H9 (cell line): ENCODE data around the gene COPG1. TPM values are rescaled to one million over a fixed set of nuclear protein-coding genes. Genes with fewer than 3 reads are reported as not detected.

Experiments used
- DNase-seq: peaks from one replicate; pipeline ENCODE4 v3.0.0-alpha.2; 2017
- H2AFZ ChIP-seq: one replicate; pipeline ENCODE4 v1.6.1; 2013; ENCODE audit warnings: mild to moderate bottlenecking, low read length, control low read depth, moderate library complexity
- H2AK5ac ChIP-seq: 2 replicates; pipeline ENCODE4 v1.6.1; 2013; ENCODE audit warnings: low read length, control low read depth, mixed read lengths; ENCODE audit not compliant: insufficient read length
- H2BK120ac ChIP-seq: one replicate; pipeline ENCODE4 v1.6.1; 2013; ENCODE audit warnings: low read depth, mild to moderate bottlenecking, low read length, control low read depth, inconsistent platforms; ENCODE audit not compliant: poor library complexity, severe bottlenecking
- H2BK12ac ChIP-seq: 2 replicates; pipeline ENCODE4 v1.6.1; 2013; ENCODE audit warnings: low read length, control low read depth, mixed read lengths, low read depth; ENCODE audit not compliant: insufficient read length
- H2BK15ac ChIP-seq: 2 replicates; pipeline ENCODE4 v1.6.1; 2013; ENCODE audit warnings: low read depth, low read length, control low read depth
- H2BK20ac ChIP-seq: one replicate; pipeline ENCODE4 v1.6.1; 2013; ENCODE audit warnings: low read depth, mild to moderate bottlenecking, low read length, control low read depth, inconsistent platforms; ENCODE audit not compliant: poor library complexity, severe bottlenecking
- H2BK5ac ChIP-seq: 2 replicates; pipeline ENCODE4 v1.6.1; 2013; ENCODE audit warnings: low read length, control low read depth, mixed read lengths; ENCODE audit not compliant: insufficient read length
- H3K14ac ChIP-seq: 2 replicates; pipeline ENCODE4 v1.6.1; 2013; ENCODE audit warnings: low read length, control low read depth; ENCODE audit not compliant: insufficient read depth
- H3K18ac ChIP-seq: 2 replicates; pipeline ENCODE4 v1.6.1; 2013; ENCODE audit warnings: low read depth, mild to moderate bottlenecking, mixed read lengths, low read length, control low read depth; ENCODE audit not compliant: insufficient read length
- H3K23ac ChIP-seq: 2 replicates; pipeline ENCODE4 v1.6.1; 2013; ENCODE audit warnings: low read length, control low read depth, mixed read lengths, low read depth; ENCODE audit not compliant: insufficient read length
- H3K23me2 ChIP-seq: 2 replicates; pipeline ENCODE4 v1.6.1; 2013; ENCODE audit warnings: low read depth, mild to moderate bottlenecking, mixed read lengths, low read length, control low read depth; ENCODE audit not compliant: insufficient read length, poor library complexity, severe bottlenecking
- H3K27ac ChIP-seq: 2 replicates; pipeline ENCODE4 v1.5.1; 2013; ENCODE audit warnings: low read length, control low read depth, mixed read lengths, low read depth; ENCODE audit not compliant: insufficient read length
- H3K27me3 ChIP-seq: 2 replicates; pipeline ENCODE4 v1.6.1; 2013; ENCODE audit warnings: low read length, control low read depth, inconsistent platforms; ENCODE audit not compliant: insufficient read depth
- H3K4ac ChIP-seq: 2 replicates; pipeline ENCODE4 v1.6.1; 2013; ENCODE audit warnings: low read depth, mild to moderate bottlenecking, control low read depth, inconsistent platforms, low read length, moderate library complexity
- H3K4me1 ChIP-seq: 2 replicates; pipeline ENCODE4 v1.6.1; 2013; ENCODE audit warnings: low read length, control low read depth, inconsistent platforms; ENCODE audit not compliant: insufficient read depth
- H3K4me2 ChIP-seq: 2 replicates; pipeline ENCODE4 v1.6.1; 2013; ENCODE audit warnings: low read length, control low read depth, mixed read lengths; ENCODE audit not compliant: insufficient read length, insufficient read depth
- H3K56ac ChIP-seq: 2 replicates; pipeline ENCODE4 v1.6.1; 2013; ENCODE audit warnings: low read depth, mild to moderate bottlenecking, mixed read lengths, low read length, control low read depth; ENCODE audit not compliant: insufficient read length
- H3K79me1 ChIP-seq: 2 replicates; pipeline ENCODE4 v1.6.1; 2013; ENCODE audit warnings: low read depth, mild to moderate bottlenecking, moderate library complexity, low read length, control low read depth, inconsistent platforms; ENCODE audit not compliant: insufficient read depth, poor library complexity, severe bottlenecking
- H3K79me2 ChIP-seq: 2 replicates; pipeline ENCODE4 v1.6.1; 2013; ENCODE audit warnings: low read length, control low read depth, inconsistent platforms; ENCODE audit not compliant: insufficient read depth
- H3K9ac ChIP-seq: 2 replicates; pipeline ENCODE4 v1.6.1; 2013; ENCODE audit warnings: low read length, control low read depth, mixed read lengths; ENCODE audit not compliant: insufficient read length; ENCODE audit errors: extremely low read depth
- H3K9me3 ChIP-seq: one replicate; pipeline ENCODE4 v1.6.1; 2013; ENCODE audit warnings: low read depth, low read length, inconsistent platforms; ENCODE audit not compliant: control insufficient read depth
- H3T11ph ChIP-seq: one replicate; pipeline ENCODE4 v1.6.1; 2013; ENCODE audit warnings: mild to moderate bottlenecking, low read length, control low read depth, inconsistent platforms
- H4K20me1 ChIP-seq: one replicate; pipeline ENCODE4 v1.6.1; 2013; ENCODE audit not compliant: control insufficient read depth, insufficient read length, insufficient read depth
- H4K5ac ChIP-seq: 2 replicates; pipeline ENCODE4 v1.6.1; 2013; ENCODE audit warnings: low read depth, mild to moderate bottlenecking, mixed read lengths, low read length, control low read depth; ENCODE audit not compliant: insufficient read length
- H4K8ac ChIP-seq: replicated peaks from 2 replicates; pipeline ENCODE4 v1.6.1; 2013; ENCODE audit warnings: low read length, control low read depth, mixed read lengths, low read depth; ENCODE audit not compliant: insufficient read length
- H4K91ac ChIP-seq: 2 replicates; pipeline ENCODE4 v1.6.1; 2013; ENCODE audit warnings: low read depth, mild to moderate bottlenecking, moderate library complexity, mixed read lengths, low read length, control low read depth; ENCODE audit not compliant: insufficient read length
- H3K27ac Mint-ChIP-seq, 3 experiments: 2 replicates in 2 of 3; 3 replicates in 1 of 3; pipeline ENCODE4 v1.8.0; 2020 to 2021; ENCODE audit warnings: mixed read lengths in 3 of 3, mild to moderate bottlenecking in 1 of 3, moderate library complexity in 1 of 3
- H3K27me3 Mint-ChIP-seq: 2 replicates; pipeline ENCODE4 v1.8.0; 2021; ENCODE audit warnings: low read depth, mild to moderate bottlenecking, moderate library complexity, mixed read lengths
- H3K36me3 Mint-ChIP-seq, 3 experiments: 2 replicates in 2 of 3; 3 replicates in 1 of 3; pipeline ENCODE4 v1.8.0; 2020 to 2021; ENCODE audit warnings: low read depth in 3 of 3, mixed read lengths in 3 of 3; ENCODE audit not compliant: insufficient read depth in 1 of 3
- H3K4me1 Mint-ChIP-seq, 2 experiments: 2 replicates each; pipeline ENCODE4 v1.8.0; 2020; ENCODE audit warnings: mixed read lengths in 2 of 2
- H3K4me3 Mint-ChIP-seq, 2 experiments: 2 replicates in 1 of 2; 3 replicates in 1 of 2; pipeline ENCODE4 v1.8.0; 2020 to 2021; ENCODE audit warnings: mild to moderate bottlenecking in 2 of 2, mixed read lengths in 2 of 2, moderate library complexity in 1 of 2
- H3K9me3 Mint-ChIP-seq, 2 experiments: 2 replicates in 1 of 2; 3 replicates in 1 of 2; pipeline ENCODE4 v1.8.0; 2020; ENCODE audit warnings: mild to moderate bottlenecking in 2 of 2, mixed read lengths in 2 of 2, moderate library complexity in 1 of 2
- WGBS: extraction: QIAGEN DNeasy Blood & Tissue Kit; methylation state at CpG from one replicate; pipeline ENCODE4 v1.1.7; 2013; ENCODE audit warnings: missing lambda C conversion rate, low lambda C conversion rate, mixed read lengths; ENCODE audit not compliant: insufficient read length; ENCODE audit errors: extremely low coverage; 5-methylcytosine and 5-hydroxymethylcytosine counted together
- total RNA-seq: library from RNA; stranded (reverse); gene quantifications from 2 replicates; pipeline ENCODE4 v1.2.1, GENCODE V29; 2021
- TF ChIP-seq, protein P1 (sequence below): fragments of 200-600 bp; sonication (generic); conservative IDR thresholded peaks from 3 replicates; pipeline ENCODE4 v1.8.0; 2021; ENCODE audit warnings: antibody characterized with exemption, mild to moderate bottlenecking

Gene COPG1
- total RNA-seq, 1 experiment from 2014 or later: 147 TPM

DNA sequence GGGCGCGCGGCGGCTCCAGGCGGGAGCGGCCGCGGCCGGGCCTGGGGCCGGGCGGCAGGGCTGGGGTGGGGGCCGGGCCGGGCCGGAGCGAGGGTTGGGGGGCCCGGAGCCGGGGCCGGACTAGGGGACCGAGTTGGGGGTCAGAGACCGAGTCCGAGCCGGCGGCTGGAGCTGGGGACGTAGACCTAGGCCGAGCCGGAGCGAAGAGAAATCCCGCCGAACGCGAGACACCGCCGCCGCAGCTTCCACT, 66.5 kb downstream of the COPG1 start:
- peak overlapping the region; percentile 28 for H3K18ac ChIP-seq
- Mint-ChIP-seq H3K4me1 (peaks cover 10 to 11% of the 10 kb centered on the region in 2 experiments), H3K9me3 (no peaks in the 10 kb centered on the region; a peak in 1 of 5 replicates), H3K36me3 (peaks cover 3 to 14% (median 9%) of the 10 kb centered on the region in 3 experiments; a peak in 5 of 7 replicates), H3K27me3 (peaks cover 3% of the 10 kb centered on the region; the same call in 1 of the 2 replicates), H3K4me3 (peak overlapping the region; percentile 90 to 94), H3K27ac (no peak overlapping the region)
- H3K56ac ChIP-seq: no peak overlapping the region
- H3K27ac ChIP-seq: no peak overlapping the region
- H2BK120ac ChIP-seq: no peak overlapping the region
- H3K4ac ChIP-seq: no peak overlapping the region
- peak overlapping the region; percentile 39 for H3K9ac ChIP-seq
- no peak overlapping the region for H2BK15ac ChIP-seq
- peak overlapping the region; percentile 74 for H3K4me2 ChIP-seq
- no peak overlapping the region for H4K5ac ChIP-seq
- no peak for DNase-seq
- H4K91ac ChIP-seq: no peak overlapping the region
- no peak overlapping the region for H2BK20ac ChIP-seq
- no peaks in the 10 kb centered on the region for H3K9me3 ChIP-seq
- no peak overlapping the region for H3K23ac ChIP-seq
- H3K14ac ChIP-seq: no peak overlapping the region
- H3K27me3 ChIP-seq: no peaks in the 10 kb centered on the region
- no peaks in the 10 kb centered on the region for H3K79me2 ChIP-seq
- TF ChIP-seq, protein P1, sequence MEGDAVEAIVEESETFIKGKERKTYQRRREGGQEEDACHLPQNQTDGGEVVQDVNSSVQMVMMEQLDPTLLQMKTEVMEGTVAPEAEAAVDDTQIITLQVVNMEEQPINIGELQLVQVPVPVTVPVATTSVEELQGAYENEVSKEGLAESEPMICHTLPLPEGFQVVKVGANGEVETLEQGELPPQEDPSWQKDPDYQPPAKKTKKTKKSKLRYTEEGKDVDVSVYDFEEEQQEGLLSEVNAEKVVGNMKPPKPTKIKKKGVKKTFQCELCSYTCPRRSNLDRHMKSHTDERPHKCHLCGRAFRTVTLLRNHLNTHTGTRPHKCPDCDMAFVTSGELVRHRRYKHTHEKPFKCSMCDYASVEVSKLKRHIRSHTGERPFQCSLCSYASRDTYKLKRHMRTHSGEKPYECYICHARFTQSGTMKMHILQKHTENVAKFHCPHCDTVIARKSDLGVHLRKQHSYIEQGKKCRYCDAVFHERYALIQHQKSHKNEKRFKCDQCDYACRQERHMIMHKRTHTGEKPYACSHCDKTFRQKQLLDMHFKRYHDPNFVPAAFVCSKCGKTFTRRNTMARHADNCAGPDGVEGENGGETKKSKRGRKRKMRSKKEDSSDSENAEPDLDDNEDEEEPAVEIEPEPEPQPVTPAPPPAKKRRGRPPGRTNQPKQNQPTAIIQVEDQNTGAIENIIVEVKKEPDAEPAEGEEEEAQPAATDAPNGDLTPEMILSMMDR: no peak
- H3K79me1 ChIP-seq: no peaks in the 10 kb centered on the region
- H2BK5ac ChIP-seq: no peak overlapping the region
- no peak overlapping the region for H2AFZ ChIP-seq
- peaks cover 4% of the 10 kb centered on the region for H3K23me2 ChIP-seq
- H4K20me1 ChIP-seq: no peaks in the 10 kb centered on the region
- no CpG with 5 or more reads among the region's 34 CpGs for WGBS
- no peak overlapping the region for H2AK5ac ChIP-seq
- no peaks in the 10 kb centered on the region for H3K4me1 ChIP-seq
- H4K8ac ChIP-seq: no peak overlapping the region
- H3T11ph ChIP-seq: no peak overlapping the region
- no peak overlapping the region for H2BK12ac ChIP-seq
